ENCODE results near the gene MRPL14.

DNA sequence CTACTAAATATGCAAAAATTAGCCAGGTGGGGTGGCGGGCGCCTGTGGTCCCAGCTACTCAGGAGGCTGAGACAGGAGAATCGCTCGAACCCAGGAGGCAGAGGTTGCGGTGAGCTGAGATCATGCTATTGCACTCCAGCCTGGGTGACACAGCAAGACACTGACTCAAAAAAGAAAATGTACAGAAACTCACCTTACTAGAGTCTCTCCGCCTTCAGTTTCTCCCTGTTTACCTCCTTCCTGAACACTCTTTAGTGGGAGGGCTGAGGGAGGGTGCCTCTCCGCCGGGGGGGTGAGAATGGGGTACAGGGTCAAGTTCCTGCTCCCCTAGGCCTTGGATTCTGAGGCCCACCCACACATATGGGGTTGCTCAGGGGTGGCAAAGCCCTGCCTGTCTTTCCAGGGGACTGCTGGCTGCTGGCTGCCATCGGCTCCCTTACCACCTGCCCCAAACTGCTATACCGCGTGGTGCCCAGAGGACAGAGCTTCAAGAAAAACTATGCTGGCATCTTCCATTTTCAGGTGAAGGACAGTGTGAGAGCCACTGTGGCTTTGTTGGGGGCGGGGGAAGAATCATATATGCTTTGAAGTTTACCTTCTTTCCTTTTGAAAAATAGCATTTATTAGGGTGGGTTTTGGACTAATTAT, 44.8 kb upstream of the MRPL14 start:
- TF ChIP-seq, protein P1, sequence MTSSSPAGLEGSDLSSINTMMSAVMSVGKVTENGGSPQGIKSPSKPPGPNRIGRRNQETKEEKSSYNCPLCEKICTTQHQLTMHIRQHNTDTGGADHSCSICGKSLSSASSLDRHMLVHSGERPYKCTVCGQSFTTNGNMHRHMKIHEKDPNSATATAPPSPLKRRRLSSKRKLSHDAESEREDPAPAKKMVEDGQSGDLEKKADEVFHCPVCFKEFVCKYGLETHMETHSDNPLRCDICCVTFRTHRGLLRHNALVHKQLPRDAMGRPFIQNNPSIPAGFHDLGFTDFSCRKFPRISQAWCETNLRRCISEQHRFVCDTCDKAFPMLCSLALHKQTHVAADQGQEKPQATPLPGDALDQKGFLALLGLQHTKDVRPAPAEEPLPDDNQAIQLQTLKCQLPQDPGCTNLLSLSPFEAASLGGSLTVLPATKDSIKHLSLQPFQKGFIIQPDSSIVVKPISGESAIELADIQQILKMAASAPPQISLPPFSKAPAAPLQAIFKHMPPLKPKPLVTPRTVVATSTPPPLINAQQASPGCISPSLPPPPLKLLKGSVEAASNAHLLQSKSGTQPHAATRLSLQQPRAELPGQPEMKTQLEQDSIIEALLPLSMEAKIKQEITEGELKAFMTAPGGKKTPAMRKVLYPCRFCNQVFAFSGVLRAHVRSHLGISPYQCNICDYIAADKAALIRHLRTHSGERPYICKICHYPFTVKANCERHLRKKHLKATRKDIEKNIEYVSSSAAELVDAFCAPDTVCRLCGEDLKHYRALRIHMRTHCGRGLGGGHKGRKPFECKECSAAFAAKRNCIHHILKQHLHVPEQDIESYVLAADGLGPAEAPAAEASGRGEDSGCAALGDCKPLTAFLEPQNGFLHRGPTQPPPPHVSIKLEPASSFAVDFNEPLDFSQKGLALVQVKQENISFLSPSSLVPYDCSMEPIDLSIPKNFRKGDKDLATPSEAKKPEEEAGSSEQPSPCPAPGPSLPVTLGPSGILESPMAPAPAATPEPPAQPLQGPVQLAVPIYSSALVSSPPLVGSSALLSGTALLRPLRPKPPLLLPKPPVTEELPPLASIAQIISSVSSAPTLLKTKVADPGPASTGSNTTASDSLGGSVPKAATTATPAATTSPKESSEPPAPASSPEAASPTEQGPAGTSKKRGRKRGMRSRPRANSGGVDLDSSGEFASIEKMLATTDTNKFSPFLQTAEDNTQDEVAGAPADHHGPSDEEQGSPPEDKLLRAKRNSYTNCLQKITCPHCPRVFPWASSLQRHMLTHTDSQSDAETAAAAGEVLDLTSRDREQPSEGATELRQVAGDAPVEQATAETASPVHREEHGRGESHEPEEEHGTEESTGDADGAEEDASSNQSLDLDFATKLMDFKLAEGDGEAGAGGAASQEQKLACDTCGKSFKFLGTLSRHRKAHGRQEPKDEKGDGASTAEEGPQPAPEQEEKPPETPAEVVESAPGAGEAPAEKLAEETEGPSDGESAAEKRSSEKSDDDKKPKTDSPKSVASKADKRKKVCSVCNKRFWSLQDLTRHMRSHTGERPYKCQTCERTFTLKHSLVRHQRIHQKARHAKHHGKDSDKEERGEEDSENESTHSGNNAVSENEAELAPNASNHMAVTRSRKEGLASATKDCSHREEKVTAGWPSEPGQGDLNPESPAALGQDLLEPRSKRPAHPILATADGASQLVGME (CRISPR knock-in tag; IDR thresholded peaks at IDR 0.05) = no peak
- TF ChIP-seq SIN3A (IDR thresholded peaks at IDR 0.05; ENCODE audit: borderline replicate concordance in 2 of 2, control insufficient read depth in 1 of 2, low read depth in 2 of 2, low read length in 2 of 2) = no peak
- no peak for TF ChIP-seq DMBX1 (CRISPR knock-in tag; IDR thresholded peaks at IDR 0.05; ENCODE audit: borderline replicate concordance)
- TF ChIP-seq MAZ (CRISPR knock-in tag; conservative IDR thresholded peaks at IDR 0.05 in 1 of 2, IDR thresholded peaks at IDR 0.05 in 1 of 2) = no peak
- TF ChIP-seq ZC3H11A (IDR thresholded peaks at IDR 0.05; ENCODE audit: low read depth, low read length) = no peak
- TF ChIP-seq, protein P2, sequence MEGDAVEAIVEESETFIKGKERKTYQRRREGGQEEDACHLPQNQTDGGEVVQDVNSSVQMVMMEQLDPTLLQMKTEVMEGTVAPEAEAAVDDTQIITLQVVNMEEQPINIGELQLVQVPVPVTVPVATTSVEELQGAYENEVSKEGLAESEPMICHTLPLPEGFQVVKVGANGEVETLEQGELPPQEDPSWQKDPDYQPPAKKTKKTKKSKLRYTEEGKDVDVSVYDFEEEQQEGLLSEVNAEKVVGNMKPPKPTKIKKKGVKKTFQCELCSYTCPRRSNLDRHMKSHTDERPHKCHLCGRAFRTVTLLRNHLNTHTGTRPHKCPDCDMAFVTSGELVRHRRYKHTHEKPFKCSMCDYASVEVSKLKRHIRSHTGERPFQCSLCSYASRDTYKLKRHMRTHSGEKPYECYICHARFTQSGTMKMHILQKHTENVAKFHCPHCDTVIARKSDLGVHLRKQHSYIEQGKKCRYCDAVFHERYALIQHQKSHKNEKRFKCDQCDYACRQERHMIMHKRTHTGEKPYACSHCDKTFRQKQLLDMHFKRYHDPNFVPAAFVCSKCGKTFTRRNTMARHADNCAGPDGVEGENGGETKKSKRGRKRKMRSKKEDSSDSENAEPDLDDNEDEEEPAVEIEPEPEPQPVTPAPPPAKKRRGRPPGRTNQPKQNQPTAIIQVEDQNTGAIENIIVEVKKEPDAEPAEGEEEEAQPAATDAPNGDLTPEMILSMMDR (IDR thresholded peaks at IDR 0.05 in 2 of 3, conservative IDR thresholded peaks at IDR 0.05 in 1 of 3; ENCODE audit: insufficient read depth in 2 of 3, low read depth in 1 of 3, low read length in 3 of 3) = no peak
- no peak for TF ChIP-seq CBX3 (IDR thresholded peaks at IDR 0.05; ENCODE audit: borderline replicate concordance in 1 of 2, low read length in 2 of 2)
- TF ChIP-seq, protein P3, sequence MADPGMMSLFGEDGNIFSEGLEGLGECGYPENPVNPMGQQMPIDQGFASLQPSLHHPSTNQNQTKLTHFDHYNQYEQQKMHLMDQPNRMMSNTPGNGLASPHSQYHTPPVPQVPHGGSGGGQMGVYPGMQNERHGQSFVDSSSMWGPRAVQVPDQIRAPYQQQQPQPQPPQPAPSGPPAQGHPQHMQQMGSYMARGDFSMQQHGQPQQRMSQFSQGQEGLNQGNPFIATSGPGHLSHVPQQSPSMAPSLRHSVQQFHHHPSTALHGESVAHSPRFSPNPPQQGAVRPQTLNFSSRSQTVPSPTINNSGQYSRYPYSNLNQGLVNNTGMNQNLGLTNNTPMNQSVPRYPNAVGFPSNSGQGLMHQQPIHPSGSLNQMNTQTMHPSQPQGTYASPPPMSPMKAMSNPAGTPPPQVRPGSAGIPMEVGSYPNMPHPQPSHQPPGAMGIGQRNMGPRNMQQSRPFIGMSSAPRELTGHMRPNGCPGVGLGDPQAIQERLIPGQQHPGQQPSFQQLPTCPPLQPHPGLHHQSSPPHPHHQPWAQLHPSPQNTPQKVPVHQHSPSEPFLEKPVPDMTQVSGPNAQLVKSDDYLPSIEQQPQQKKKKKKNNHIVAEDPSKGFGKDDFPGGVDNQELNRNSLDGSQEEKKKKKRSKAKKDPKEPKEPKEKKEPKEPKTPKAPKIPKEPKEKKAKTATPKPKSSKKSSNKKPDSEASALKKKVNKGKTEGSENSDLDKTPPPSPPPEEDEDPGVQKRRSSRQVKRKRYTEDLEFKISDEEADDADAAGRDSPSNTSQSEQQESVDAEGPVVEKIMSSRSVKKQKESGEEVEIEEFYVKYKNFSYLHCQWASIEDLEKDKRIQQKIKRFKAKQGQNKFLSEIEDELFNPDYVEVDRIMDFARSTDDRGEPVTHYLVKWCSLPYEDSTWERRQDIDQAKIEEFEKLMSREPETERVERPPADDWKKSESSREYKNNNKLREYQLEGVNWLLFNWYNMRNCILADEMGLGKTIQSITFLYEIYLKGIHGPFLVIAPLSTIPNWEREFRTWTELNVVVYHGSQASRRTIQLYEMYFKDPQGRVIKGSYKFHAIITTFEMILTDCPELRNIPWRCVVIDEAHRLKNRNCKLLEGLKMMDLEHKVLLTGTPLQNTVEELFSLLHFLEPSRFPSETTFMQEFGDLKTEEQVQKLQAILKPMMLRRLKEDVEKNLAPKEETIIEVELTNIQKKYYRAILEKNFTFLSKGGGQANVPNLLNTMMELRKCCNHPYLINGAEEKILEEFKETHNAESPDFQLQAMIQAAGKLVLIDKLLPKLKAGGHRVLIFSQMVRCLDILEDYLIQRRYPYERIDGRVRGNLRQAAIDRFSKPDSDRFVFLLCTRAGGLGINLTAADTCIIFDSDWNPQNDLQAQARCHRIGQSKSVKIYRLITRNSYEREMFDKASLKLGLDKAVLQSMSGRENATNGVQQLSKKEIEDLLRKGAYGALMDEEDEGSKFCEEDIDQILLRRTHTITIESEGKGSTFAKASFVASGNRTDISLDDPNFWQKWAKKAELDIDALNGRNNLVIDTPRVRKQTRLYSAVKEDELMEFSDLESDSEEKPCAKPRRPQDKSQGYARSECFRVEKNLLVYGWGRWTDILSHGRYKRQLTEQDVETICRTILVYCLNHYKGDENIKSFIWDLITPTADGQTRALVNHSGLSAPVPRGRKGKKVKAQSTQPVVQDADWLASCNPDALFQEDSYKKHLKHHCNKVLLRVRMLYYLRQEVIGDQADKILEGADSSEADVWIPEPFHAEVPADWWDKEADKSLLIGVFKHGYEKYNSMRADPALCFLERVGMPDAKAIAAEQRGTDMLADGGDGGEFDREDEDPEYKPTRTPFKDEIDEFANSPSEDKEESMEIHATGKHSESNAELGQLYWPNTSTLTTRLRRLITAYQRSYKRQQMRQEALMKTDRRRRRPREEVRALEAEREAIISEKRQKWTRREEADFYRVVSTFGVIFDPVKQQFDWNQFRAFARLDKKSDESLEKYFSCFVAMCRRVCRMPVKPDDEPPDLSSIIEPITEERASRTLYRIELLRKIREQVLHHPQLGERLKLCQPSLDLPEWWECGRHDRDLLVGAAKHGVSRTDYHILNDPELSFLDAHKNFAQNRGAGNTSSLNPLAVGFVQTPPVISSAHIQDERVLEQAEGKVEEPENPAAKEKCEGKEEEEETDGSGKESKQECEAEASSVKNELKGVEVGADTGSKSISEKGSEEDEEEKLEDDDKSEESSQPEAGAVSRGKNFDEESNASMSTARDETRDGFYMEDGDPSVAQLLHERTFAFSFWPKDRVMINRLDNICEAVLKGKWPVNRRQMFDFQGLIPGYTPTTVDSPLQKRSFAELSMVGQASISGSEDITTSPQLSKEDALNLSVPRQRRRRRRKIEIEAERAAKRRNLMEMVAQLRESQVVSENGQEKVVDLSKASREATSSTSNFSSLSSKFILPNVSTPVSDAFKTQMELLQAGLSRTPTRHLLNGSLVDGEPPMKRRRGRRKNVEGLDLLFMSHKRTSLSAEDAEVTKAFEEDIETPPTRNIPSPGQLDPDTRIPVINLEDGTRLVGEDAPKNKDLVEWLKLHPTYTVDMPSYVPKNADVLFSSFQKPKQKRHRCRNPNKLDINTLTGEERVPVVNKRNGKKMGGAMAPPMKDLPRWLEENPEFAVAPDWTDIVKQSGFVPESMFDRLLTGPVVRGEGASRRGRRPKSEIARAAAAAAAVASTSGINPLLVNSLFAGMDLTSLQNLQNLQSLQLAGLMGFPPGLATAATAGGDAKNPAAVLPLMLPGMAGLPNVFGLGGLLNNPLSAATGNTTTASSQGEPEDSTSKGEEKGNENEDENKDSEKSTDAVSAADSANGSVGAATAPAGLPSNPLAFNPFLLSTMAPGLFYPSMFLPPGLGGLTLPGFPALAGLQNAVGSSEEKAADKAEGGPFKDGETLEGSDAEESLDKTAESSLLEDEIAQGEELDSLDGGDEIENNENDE (IDR thresholded peaks at IDR 0.05; ENCODE audit: low read depth, low read length) = no peak
- no peak for TF ChIP-seq POLR2A (conservative IDR thresholded peaks at IDR 0.05)
- TF ChIP-seq STAT5B (CRISPR knock-in tag; IDR thresholded peaks at IDR 0.05) = no peak
- no peak for TF ChIP-seq HDAC2 (IDR thresholded peaks at IDR 0.05)

Data from K562 (cell line).